ENCODE measurements around the gene BFSP2.

- TF ChIP-seq, protein P1, sequence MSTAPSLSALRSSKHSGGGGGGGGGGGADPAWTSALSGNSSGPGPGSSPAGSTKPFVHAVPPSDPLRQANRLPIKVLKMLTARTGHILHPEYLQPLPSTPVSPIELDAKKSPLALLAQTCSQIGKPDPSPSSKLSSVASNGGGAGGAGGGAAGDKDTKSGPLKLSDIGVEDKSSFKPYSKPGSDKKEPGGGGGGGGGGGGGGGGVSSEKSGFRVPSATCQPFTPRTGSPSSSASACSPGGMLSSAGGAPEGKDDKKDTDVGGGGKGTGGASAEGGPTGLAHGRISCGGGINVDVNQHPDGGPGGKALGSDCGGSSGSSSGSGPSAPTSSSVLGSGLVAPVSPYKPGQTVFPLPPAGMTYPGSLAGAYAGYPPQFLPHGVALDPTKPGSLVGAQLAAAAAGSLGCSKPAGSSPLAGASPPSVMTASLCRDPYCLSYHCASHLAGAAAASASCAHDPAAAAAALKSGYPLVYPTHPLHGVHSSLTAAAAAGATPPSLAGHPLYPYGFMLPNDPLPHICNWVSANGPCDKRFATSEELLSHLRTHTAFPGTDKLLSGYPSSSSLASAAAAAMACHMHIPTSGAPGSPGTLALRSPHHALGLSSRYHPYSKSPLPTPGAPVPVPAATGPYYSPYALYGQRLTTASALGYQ (CRISPR knock-in tag; IDR thresholded peaks at IDR 0.05) = no peak
- TF ChIP-seq CTCF (CRISPR knock-in tag; IDR thresholded peaks at IDR 0.05) (no peak), EP300 (IDR thresholded peaks at IDR 0.05; ENCODE audit: low read depth in 2 of 2, low read length in 2 of 2) (no peak), EP300 (CRISPR knock-in tag; IDR thresholded peaks at IDR 0.05; ENCODE audit: borderline replicate concordance) (no peak), RAD21 (CRISPR knock-in tag; IDR thresholded peaks at IDR 0.05) (no peak), SIN3A (IDR thresholded peaks at IDR 0.05; ENCODE audit: borderline replicate concordance, low read depth, low read length) (no peak), POLR2A (IDR thresholded peaks at IDR 0.05; ENCODE audit: insufficient read depth in 1 of 2, low read depth in 2 of 2, low read length in 2 of 2) (no peak), ZNF550 (CRISPR knock-in tag; IDR thresholded peaks at IDR 0.05; ENCODE audit: borderline replicate concordance) (no peak)
Observed at GRCh38 chr3:133414021-133414392, 14.2 kb downstream of the BFSP2 start.
